Measurements from ENCODE around the gene LEMD2.
"Not testable (repeated sequence)": the region's sequence is repeated elsewhere in the genome, so short reads cannot be mapped to it uniquely, and the experiment has no call there.

Gene LEMD2

DNA sequence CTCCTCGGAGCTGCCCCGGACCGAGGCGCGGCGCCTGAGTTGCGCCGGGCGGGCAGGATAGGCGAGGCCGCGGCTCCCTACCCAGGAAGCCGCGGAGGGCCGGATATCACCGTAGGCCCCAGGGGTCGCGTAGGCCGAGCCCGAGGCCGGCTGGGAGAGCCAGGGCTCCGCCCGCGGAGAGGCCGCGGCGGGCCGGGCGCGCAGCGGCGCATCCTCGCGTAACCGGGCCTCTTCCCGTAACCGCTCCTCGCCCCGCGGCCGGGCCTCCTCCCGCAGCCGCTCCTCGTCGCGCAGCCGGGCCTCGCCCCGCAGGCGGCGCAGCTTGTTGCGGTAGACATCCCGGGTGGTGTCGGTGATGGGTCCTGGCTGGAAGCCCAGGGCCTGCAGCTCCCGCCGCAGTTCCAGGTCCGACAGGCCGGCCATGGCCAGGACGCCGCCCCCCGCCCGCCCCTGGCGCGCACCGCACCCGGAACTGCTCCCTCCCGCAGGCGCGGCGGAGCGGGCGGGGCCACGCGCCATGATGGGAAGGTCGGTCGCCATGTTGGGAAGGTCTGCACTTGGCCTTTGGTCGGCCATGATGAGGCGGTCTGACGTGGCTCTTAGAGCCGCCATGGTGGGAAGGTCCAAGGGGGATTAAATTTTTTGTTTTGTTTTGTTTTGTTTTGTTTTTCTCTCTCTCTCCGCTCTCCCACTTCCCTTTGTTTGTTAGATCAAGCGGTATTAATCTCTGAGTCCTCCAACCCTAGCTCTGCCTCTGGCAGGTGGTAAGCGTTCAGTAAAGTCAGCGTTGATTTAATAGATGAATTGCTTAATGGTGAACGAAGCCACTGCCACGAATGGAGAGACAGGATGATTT lies at the start of gene LEMD2:
LEMD2 (minus strand) TSS at position 437 of the 856 bp plus-strand sequence; CDS start at position 423, 14 bp downstream.
- DNase-seq (ENCODE audit: low spot score), result peak; percentile 97

DNA sequence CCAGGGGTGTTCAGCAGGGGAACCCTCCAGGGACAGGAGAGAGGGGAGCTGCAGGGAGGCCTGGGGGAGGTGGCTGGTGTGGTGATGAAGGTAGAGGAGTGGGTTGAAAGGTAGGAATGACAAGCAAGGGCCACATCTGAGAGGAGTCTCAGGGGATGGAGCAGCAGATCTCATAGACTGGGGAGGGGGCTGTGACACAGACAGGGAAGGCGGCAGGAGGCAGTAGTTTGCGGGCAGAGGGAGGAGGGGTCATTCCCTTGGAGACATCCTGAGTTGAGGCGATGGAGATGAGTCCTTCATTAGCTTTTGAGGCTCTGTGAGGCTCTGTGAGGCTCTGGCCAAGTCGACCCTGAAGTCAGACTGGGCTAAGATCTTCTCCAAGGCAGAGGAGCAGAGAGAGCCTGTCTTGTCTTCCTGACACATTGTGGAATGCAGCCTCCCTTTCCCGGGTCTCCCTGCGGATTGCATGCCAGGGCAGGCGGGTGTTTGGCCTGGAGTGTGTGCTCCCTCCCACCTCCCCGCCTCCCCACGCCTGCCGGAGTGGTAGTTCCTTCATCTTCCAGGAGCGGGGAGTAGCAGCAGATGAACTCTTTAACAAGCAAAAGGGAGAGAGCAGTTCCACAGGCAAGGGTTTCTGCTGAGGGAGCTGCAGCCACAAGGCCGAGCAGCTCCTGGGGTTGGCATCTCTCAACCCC lies 49.2 kb upstream of the LEMD2 start:
- DNase-seq (ENCODE audit: low spot score), result no peak

DNA sequence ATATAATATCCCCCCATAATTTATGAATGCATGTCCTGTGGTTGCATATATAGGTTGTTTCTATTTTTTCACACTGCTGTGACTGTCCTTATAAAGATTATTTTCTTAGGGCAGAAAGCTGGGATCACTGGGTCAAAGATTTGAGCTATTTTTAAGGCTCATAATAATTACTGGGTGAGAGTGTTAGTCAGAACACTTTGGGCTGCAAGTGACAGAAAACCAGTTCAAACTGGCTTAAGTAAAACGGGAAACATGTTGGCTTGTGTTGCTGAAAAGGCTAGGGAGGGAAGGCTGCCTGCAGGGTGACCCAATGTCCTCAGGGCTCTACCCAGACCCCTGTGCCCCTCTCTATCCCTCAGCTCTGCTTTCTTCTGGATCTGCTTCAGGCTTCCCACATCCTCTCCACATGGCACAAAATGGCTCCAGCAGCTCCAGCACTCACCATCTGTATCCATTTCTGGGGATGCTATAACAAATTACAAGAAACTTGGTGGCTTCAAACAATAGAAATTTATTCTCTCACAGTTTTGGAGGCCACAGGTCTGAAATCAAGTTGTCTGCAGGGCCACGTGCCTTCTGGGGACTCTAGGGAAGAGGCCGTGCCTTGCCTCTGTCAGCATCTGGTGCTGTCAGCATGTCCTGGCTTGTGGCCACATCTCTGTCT lies 48.0 kb upstream of the LEMD2 start:
- no peak for DNase-seq (ENCODE audit: low spot score)

DNA sequence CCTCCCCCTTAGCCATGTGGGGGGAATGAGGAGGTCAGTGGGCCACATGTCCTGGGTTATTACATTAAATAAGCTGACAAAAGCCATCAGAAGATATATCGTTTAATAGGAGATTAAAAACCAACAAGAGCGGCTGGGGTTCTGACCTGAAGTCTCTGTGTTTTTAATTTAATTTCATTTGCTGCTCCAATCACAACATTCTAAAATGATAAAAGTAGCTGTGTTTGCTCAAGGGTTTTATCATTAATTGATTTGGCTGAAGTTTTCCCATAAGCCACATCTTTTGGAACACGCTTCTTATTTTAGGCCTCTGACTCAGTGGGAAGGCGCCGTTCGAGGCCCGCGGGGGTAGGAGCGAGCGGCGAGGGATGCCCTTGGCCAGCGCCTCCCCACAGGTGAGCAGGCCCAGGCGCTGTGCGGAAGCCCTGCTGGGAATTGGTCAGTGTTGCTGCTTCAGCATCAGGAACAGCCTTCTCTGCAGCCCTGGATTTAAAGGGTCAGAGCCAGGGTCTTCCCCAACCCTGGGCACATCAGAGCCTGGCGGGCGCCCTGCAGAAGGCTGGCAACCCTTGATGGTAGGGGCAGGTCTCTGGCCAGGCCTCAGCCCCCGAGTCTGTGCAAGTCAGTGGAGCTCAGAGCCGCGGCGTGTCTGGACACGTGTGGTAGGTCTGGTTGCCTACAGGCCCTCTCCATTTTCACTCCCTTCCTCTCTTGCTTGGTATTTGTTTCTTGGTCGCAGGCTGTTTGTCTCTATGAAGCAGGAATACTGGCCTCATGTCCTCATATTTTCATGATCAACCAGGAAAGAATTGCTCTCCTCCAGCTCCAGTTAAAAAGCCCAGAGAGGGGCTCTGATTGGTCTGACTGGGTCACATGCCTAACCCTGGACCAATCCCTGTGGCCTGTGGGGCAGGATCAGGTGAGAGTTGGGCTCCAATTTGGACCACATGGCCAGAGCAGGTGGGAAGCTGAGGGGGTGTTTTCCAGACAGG lies 45.8 kb upstream of the LEMD2 start:
- no peak for DNase-seq (ENCODE audit: low spot score)

DNA sequence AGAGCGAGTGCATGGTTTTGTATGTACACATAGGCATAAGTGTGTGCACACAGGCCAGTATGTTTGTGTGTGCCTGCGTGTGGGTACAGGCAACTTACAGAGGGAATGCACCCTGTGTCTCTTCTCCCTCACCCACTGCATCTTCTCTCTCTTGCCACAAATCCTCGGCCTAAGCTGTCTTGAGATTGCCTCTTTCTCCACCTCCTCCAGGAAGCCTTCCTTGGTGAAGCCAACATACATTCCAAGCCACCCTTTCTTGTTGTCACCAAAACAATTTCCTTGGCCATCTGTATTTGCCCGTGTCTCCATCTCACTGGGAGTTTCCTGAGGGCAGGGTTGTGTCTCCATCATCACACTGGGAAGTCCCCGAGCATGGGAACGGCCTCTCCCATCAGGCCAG lies 44.7 kb upstream of the LEMD2 start:
- DNase-seq (ENCODE audit: low spot score), result no peak

DNA sequence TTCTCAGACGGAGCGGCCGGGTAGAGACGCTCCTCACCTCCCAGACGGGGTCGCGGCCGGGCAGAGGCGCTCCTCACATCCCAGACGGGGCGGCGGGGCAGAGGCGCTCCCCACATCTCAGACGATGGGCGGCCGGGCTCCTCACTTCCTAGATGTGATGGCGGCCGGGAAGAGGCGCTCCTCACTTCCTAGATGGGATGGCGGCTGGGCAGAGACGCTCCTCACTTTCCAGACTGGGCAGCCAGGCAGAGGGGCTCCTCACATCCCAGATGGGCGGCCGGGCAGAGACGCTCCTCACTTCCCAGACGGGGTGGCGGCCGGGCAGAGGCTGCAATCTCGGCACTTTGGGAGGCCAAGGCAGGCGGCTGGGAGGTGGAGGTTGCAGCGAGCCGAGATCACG lies 43.9 kb upstream of the LEMD2 start:
- not testable (repeated sequence) for DNase-seq (ENCODE audit: low spot score)

DNA sequence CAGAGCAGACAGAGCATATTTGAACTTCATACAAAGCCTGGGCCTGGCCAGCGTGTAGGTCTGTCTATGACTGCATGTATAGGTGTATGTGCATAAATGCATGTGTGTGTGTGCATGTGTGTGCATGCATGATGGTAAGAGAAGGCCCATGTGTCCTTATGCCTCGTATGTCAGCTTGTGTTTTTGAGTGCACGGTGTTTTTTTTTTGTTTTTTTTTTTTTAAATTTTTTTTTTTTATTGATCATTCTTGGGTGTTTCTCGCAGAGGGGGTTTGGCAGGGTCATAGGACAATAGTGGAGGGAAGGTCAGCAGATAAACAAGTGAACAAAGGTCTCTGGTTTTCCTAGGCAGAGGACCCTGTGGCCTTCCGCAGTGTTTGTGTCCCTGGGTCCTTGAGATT lies 42.8 kb upstream of the LEMD2 start:
- not testable (repeated sequence) for DNase-seq (ENCODE audit: low spot score)

DNA sequence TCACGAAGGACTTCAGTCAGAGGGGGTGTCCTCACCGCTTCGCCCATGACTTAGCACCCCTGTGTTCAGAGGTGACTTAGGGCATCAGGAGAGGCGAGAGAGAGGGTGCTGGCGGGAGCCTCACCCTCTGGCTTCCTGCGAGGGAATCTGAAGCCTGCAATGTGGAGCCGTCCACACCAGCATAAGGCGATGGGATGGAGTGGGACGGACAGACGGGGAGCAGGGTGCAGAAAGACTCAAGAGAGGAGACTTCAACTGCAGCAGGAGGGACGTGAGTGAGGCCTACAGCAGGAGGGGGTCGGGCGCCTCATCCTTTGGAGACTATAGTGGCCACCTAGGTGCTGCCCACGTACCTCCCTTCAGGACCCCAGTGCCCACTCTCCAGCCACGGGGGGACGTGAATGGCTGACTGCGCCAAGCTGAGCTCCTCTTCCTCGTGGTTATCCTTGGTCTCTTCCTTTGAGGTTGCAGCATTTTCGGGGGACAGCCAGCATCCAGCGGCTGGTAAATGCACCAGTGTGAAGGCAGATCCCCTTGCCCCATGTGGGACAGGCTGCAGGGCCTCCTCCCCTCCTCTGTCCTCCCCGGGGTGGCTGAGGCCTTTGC lies 41.8 kb upstream of the LEMD2 start:
- no peak for DNase-seq (ENCODE audit: low spot score)

DNA sequence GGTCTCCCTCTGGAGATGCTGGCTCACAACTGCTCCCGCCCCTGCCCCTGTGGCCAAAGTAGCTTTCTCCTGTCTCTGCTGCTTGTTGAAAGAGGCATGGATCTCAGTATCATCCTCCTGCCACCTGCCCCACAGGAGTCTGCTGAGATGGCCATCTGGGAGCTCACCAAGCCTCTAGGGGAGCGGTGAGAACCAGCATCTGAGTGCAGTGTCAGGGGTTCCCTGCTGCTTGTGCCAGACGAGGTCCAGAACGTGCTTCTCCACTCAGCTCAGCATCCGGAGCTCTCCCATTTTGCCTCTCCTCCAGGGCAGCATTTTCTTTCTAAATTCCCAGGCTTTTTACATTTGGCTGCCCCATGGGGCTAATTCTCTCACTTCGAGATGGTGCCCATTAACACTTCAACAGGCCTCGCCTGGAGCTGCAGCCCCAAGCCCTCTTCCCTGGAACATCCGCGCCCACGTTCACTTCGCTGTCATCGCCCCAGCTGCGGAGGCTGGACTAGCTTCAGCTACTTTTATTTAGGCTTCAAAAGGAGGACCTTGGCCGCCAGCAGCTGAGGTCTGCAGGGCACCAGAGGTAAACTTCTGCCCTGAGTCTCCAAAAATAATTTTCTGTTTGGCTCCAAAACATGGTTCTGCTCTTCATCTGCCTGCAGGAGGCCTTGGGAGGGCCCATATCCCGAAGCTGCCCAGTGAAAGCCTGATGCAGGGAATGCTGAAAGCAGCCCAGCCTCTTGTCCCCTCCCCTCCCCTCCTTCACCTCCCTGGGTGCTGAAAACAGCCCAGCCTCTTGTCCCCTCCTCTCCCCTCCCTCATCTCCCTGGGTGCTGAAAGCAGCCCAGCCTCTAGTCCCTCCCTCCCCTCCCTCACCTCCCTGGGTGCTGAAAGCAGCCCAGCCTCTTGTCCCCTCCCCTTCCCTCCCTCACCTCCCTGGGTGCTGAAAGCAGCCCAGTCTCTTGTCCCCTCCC lies 40.1 kb upstream of the LEMD2 start:
- DNase-seq (ENCODE audit: low spot score), result no peak

DNA sequence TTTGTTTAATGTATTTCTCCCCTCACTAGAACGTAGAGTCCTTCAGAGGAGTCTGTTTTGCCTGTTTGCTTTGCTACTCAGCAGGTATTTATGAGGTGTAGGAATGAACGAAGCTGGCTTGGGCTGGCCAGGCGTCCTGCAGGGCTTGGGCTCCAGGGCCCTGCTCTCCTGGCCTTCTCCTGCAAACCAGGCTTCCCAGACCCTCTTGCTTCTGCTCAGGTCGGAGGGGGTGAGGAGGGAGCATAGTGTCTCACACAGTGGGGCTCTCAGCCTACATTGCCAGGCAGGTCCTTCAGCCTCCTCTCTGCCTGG lies 39.5 kb upstream of the LEMD2 start:
- DNase-seq (ENCODE audit: low spot score), result no peak

DNA sequence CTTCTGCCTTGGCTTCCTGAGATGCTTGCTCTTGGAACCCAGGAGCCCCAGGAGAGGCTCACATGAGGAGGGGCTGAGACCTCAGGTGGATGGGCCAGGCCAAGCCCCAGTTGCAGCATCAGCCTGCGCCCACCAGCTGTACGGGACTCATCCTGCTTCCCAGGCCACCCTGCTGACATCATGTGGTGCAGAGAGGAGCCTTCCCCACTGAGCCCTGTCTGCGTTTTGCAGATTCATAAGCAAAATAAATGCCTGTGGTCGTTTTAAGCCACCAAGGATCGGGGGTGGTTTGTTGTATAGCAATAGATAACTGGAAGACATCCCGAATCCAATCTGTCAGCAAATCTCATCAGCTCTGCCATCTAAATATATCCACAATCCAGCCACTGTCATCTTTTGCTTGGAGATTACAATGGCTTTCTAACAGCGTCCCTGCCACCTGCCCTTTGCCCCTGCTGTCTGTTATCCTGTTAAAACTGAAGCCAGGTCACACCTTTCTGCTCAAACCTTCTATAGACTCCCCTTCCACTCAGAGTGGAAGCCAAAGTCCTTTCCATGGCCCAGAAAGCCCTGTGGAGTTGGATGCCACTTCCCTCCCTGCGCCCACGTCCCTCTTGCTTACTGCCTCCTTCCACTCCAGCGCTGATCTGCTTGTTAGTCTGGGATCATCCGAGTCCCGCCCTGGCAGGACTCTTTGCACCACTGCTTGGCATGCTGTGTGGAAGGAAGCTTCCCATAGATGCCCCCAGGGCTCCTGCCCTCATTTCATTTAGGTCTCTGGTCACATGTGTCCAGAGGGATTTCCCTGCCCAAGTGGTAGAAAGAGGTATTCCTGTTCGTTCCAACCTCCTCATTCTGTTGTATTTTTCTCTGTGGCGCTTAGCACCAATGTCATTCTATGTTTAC lies 38.9 kb upstream of the LEMD2 start:
- peak; percentile 21 for DNase-seq (ENCODE audit: low spot score)

DNA sequence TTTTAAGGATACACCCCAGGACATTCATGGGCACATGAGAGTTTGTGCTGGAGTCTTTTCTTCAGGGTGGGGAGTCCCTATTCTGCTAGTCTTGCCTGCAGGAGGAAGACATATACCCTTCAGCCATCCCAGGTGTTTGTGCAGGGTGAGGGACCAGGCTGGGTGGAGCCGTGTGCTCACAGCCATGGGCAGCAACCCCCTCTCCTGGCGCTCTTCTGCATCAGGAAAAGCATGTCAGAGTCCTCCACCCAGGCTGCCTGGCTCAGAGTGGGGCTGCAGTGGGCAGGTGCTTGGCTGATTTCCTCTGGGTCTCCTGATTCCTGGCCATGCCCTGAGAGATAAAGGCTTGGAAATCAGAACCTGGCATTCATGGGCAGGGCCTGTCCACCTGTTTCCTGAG lies 37.6 kb upstream of the LEMD2 start:
- no peak for DNase-seq (ENCODE audit: low spot score)

DNA sequence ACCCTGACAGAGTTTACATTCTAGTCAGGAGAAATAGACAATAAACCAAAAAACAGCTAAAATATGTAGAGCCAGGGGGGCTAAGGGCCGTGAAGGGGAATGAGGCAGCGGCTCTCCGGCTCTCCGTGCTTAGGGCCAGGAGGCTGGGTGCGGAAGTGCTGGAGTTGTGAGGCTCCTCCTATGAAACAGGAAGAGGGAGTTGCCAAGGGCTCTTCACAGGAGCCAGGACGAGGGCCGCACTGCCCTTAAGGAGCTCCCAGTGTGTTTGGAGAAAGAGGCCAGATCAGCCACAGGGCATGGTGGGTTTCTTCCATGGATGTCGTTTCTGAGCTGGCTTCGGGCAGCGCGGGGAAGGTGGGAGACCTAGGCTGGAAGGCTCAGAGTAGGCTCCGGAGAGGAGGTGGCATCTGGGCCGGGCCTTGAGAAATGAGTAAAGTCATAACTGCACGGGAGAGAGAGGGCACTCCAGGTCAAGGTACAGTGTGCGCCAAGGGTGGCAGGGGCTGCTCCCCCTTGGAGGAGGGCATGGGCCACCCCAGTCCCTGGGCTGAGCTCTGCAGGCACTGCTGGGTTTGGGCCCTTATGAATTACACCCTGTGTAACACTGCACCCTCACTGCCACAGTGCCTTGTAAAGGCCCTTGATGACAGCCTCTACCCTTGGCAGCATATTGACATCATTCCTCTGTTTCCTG lies 35.7 kb upstream of the LEMD2 start:
- DNase-seq (ENCODE audit: low spot score), result no peak

DNA sequence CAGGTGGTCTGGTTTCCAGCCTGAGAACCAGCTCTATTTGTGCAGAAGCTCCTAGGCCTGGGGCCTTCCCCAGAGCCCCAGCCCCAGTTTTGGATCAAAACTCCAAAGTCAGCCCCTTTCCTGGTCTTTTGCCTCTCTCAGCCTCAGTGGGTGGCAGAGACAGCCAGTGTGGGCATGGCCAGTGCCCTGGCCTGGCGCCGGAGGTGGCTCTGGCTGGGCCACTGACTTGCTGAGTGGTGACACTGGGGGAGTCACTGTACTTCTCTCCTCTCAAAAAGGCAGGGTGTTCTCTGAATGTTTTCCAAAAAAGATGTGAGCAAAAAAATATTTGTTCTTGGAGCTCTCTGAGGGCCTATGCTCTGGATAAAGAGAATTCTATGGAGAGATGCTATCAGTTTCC lies 34.9 kb upstream of the LEMD2 start:
- DNase-seq (ENCODE audit: low spot score), result no peak

DNA sequence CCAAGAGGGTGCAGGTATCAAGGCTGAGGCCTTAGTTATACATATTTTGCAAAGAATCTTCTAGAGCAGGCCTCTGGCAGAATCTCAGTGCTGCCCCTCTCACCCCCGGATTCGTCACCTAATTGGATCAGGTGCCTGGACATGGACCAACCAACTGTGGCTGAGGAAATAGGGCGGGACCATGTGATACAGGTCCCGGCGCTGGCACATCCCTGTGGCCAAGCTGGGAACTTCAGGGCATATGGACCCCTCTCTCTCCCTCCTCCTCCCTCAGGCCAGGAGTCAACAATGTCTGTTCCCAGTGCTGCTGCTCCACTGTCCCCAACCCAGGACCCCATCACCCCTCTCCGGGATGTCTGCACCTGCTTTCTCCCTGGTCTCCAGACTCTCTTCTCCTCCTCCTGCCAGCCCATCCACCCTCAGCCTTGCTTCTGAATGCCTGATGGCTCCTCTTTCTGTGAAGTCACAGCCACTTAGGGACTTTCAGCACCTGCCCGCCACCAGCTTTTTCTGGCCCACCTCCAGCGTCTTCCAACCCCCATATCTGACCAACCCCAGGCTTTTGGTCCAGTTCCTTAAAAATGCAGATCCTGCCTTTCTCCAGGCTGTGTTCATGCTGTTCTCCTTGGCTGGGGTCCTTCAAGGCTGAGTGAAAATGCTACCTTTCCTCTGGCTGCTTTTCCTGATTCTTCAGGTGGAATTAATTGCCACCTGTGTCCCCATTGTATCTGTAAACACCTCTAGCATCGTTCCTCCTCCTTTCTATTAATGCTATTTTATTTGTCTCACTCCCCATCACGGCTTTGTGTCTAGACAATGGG lies 33.9 kb upstream of the LEMD2 start:
- DNase-seq (ENCODE audit: low spot score), result no peak

DNA sequence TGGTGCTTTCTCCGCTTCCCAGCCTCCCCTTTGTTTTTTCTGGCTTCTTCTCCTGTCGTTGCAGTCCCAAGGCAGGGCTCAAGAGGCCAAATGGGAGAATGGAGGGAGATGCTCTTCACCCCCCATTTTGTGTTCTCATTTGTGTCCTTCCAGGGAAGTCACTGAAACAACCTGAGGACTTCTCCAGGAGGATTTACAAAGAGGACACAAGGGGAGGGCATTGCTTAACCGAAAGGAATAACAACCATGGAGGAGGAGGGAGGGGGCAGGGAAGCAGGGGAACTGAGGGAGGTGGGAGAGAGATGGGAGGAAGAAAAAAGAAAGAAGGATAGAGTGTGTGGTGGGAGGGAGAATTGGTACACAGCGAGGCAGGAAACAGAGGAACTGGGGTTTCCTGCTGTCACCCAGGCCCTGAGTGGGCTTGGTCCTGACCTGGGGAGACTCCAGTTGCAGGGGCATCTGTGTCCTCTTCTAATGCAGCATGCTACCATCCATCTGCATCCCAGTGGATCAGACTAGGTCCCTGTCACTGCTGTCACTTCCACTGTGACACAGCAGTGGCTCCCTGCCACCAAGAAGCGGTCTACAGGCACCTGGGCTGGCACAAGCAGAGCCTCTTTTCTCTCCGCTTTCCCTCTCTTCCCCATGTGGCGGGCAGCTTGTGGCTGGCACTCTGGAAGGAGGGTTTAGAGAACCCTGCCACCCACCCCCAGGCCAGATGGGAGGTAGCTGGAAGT lies 32.0 kb upstream of the LEMD2 start:
- no peak for DNase-seq (ENCODE audit: low spot score)

DNA sequence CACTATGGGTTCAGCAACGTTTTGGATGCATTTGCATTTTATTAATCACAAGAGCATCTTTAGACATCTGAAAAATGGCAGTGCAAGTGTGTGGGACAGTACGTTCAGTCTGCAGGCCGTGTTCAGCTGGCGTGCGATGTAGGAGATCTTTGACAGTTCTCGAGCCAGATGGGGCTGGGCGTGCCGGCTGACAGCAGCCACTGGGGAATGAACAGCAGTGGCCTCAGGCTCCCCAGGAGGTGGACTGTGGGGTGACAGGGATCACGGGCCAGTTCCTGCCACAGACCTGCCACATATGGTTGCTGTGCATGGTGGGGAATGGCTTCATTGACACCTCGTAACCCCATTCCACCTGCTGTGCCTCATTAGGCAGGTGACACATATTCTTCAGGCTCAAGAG lies 31.3 kb upstream of the LEMD2 start:
- DNase-seq (ENCODE audit: low spot score), result no peak

Data from Ammon's horn (tissue), 1 donor.